Neural progenitor cell (in vitro differentiated cells): ENCODE measurements around the gene UFL1. TPM values are rescaled to one million over a fixed set of nuclear protein-coding genes. Genes with fewer than 3 reads are reported as not detected.

Experiments used
- DNase-seq: peaks from one replicate; pipeline ENCODE4 v3.0.0-alpha.2; 2016; ENCODE audit warnings: low spot score
- H2AFZ ChIP-seq: fragments of 200-600 bp; sonication (generic); replicated peaks from 2 replicates; pipeline ENCODE4 v1.6.1; 2016; ENCODE audit warnings: antibody characterized with exemption
- H3F3A ChIP-seq: fragments of 200-600 bp; sonication (generic); 2 replicates; pipeline ENCODE4 v1.6.1; 2016; ENCODE audit warnings: antibody characterized with exemption, low read depth
- H3K27ac ChIP-seq: fragments of 200-600 bp; sonication (generic); 2 replicates; pipeline ENCODE4 v1.5.1; 2016; ENCODE audit warnings: mild to moderate bottlenecking
- H3K27me3 ChIP-seq: fragments of 200-600 bp; sonication (generic); 2 replicates; pipeline ENCODE4 v1.6.1; 2016; ENCODE audit warnings: mild to moderate bottlenecking, moderate library complexity
- H3K36me3 ChIP-seq: fragments of 200-600 bp; sonication (generic); 2 replicates; pipeline ENCODE4 v1.5.1; 2016
- H3K4me1 ChIP-seq: fragments of 200-600 bp; sonication (generic); 2 replicates; pipeline ENCODE4 v1.6.1; 2016; ENCODE audit warnings: mixed run types
- H3K4me2 ChIP-seq: fragments of 200-600 bp; sonication (generic); 2 replicates; pipeline ENCODE4 v1.6.1; 2016
- H3K4me3 ChIP-seq: fragments of 200-600 bp; sonication (generic); 2 replicates; pipeline ENCODE4 v1.5.1; 2016
- H3K79me2 ChIP-seq: fragments of 200-600 bp; sonication (generic); 2 replicates; pipeline ENCODE4 v1.6.1; 2016; ENCODE audit warnings: low read depth
- H3K9ac ChIP-seq: fragments of 200-600 bp; sonication (generic); 2 replicates; pipeline ENCODE4 v1.6.1; 2016
- H3K9me3 ChIP-seq: fragments of 200-600 bp; sonication (generic); 2 replicates; pipeline ENCODE4 v1.5.1; 2016; ENCODE audit warnings: low read depth
- H4K20me1 ChIP-seq: fragments of 200-600 bp; sonication (generic); 2 replicates; pipeline ENCODE4 v1.6.1; 2016; ENCODE audit warnings: low read depth
- H3K27ac Mint-ChIP-seq: 3 replicates; pipeline ENCODE4 v1.8.0; 2021; ENCODE audit warnings: mixed read lengths
- H3K27me3 Mint-ChIP-seq: 2 replicates; pipeline ENCODE4 v1.8.0; 2022; ENCODE audit warnings: low read depth, mild to moderate bottlenecking, inconsistent platforms, moderate library complexity, mixed read lengths; ENCODE audit not compliant: insufficient read depth
- H3K36me3 Mint-ChIP-seq: 3 replicates; pipeline ENCODE4 v1.8.0; 2021; ENCODE audit warnings: mixed read lengths
- H3K4me1 Mint-ChIP-seq: 3 replicates; pipeline ENCODE4 v1.8.0; 2021; ENCODE audit warnings: mixed read lengths
- H3K4me3 Mint-ChIP-seq: 3 replicates; pipeline ENCODE4 v1.8.0; 2021; ENCODE audit warnings: mild to moderate bottlenecking, moderate library complexity, mixed read lengths
- H3K9me3 Mint-ChIP-seq: 3 replicates; pipeline ENCODE4 v1.8.0; 2020; ENCODE audit warnings: mixed read lengths
- EZH2 ChIP-seq: fragments of 200-600 bp; sonication (generic); IDR thresholded peaks from 2 replicates; pipeline ENCODE4 v1.6.1; 2017; ENCODE audit warnings: antibody characterized with exemption, mild to moderate bottlenecking, moderate library complexity
- EZH2phosphoT487 ChIP-seq: fragments of 200-600 bp; sonication (generic); IDR thresholded peaks from 2 replicates; pipeline ENCODE4 v1.6.1; 2017; ENCODE audit warnings: antibody characterized with exemption
- total RNA-seq: library from RNA; depleted of rRNA; stranded (reverse); fragments of >200 nt; gene quantifications from 2 replicates; pipeline ENCODE4 v1.2.3, GENCODE V29; 2015; ENCODE audit warnings: low replicate concordance
- TF ChIP-seq, protein P1 (sequence below): fragments of 200-600 bp; sonication (generic); IDR thresholded peaks from 2 replicates; pipeline ENCODE4 v1.5.1; 2017; ENCODE audit warnings: antibody characterized with exemption, mild to moderate bottlenecking

The UFL1 gene
- total RNA-seq, 1 donor from 2014 or later: 38.2 TPM

DNA sequence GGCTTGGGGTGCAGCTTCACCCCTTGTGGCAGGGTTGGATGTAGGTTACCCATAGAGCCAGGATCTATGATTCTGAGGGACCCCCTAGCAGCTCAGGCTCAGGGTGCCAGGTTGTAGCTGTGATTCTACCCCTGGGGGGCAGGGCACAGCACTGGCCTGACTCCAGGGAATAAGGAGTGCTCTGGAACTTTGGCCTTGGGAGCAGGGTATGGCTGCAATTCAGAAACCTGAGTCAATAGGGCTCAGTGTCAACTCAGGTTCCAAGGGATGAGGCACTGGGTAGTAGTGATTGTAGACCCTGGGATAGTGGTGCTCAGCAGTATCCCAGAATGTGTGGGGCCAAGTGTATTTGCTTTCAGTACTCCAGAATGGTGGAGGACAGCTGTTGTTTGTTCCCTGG lies 49.9 kb downstream of the UFL1 start:
- Histone ChIP-seq H3F3A (no peaks in the 10 kb centered on the region), H3K36me3 (peaks cover 4% of the 10 kb centered on the region), H3K4me3 (no peak overlapping the region), H3K4me2 (no peak overlapping the region), H2AFZ (no peak overlapping the region), H3K9me3 (peaks cover 7% of the 10 kb centered on the region), H3K4me1 (no peaks in the 10 kb centered on the region), H3K27ac (no peak overlapping the region), H3K9ac (no peak overlapping the region), H3K79me2 (no peaks in the 10 kb centered on the region), H3K27me3 (no peaks in the 10 kb centered on the region), H4K20me1 (no peaks in the 10 kb centered on the region)
- H3K4me3 Mint-ChIP-seq: no peak overlapping the region
- TF ChIP-seq, protein P1, sequence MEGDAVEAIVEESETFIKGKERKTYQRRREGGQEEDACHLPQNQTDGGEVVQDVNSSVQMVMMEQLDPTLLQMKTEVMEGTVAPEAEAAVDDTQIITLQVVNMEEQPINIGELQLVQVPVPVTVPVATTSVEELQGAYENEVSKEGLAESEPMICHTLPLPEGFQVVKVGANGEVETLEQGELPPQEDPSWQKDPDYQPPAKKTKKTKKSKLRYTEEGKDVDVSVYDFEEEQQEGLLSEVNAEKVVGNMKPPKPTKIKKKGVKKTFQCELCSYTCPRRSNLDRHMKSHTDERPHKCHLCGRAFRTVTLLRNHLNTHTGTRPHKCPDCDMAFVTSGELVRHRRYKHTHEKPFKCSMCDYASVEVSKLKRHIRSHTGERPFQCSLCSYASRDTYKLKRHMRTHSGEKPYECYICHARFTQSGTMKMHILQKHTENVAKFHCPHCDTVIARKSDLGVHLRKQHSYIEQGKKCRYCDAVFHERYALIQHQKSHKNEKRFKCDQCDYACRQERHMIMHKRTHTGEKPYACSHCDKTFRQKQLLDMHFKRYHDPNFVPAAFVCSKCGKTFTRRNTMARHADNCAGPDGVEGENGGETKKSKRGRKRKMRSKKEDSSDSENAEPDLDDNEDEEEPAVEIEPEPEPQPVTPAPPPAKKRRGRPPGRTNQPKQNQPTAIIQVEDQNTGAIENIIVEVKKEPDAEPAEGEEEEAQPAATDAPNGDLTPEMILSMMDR: no peak
- no peak for TF ChIP-seq EZH2
- TF ChIP-seq EZH2phosphoT487: no peak
- no peaks in the 10 kb centered on the region for H3K4me1 Mint-ChIP-seq
- H3K36me3 Mint-ChIP-seq: no peaks in the 10 kb centered on the region
- peaks cover 2% of the 10 kb centered on the region for H3K27me3 Mint-ChIP-seq
- peaks cover 14% of the 10 kb centered on the region for H3K9me3 Mint-ChIP-seq
- DNase-seq: no peak
- no peak overlapping the region for H3K27ac Mint-ChIP-seq

DNA sequence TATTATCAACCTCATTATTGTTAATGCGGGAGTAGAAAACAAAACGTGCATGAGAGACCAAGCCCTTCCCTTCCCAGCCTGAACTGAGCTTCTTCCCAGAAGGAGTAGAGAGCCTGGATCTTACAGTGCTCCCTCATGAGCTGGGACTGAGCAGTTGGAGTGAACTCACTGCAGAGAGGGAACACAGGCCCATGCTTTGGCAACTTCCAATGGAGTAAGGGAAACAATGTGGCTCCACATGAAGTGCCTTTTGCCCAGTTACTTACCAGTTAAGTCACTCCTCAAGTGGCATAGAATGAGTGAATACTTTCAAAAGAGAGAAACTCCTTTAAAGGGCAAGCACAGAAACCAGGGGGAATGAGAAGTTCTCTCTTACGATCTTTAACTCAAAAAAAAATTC lies 53.8 kb downstream of the UFL1 start:
- no peaks in the 10 kb centered on the region for H3K4me1 Mint-ChIP-seq
- no peak overlapping the region for H3K27ac Mint-ChIP-seq
- no peaks in the 10 kb centered on the region for H3K79me2 ChIP-seq
- DNase-seq: peak; percentile 6
- H2AFZ ChIP-seq: peak overlapping the region; percentile 68
- H3K9ac ChIP-seq: no peak overlapping the region
- no peaks in the 10 kb centered on the region for H3K36me3 Mint-ChIP-seq
- H3F3A ChIP-seq: no peaks in the 10 kb centered on the region
- H3K27me3 Mint-ChIP-seq: peaks cover 2% of the 10 kb centered on the region
- H3K9me3 Mint-ChIP-seq: peaks cover 5% of the 10 kb centered on the region
- peaks cover 7% of the 10 kb centered on the region for H3K9me3 ChIP-seq
- H4K20me1 ChIP-seq: no peaks in the 10 kb centered on the region
- H3K27ac ChIP-seq: no peak overlapping the region
- H3K27me3 ChIP-seq: no peaks in the 10 kb centered on the region
- no peak overlapping the region for H3K4me3 Mint-ChIP-seq
- no peaks in the 10 kb centered on the region for H3K4me1 ChIP-seq
- H3K4me3 ChIP-seq: no peak overlapping the region
- no peak overlapping the region for H3K4me2 ChIP-seq
- no peaks in the 10 kb centered on the region for H3K36me3 ChIP-seq
- TF ChIP-seq EZH2: no peak
- TF ChIP-seq EZH2phosphoT487: no peak
- TF ChIP-seq, protein P1: no peak

DNA sequence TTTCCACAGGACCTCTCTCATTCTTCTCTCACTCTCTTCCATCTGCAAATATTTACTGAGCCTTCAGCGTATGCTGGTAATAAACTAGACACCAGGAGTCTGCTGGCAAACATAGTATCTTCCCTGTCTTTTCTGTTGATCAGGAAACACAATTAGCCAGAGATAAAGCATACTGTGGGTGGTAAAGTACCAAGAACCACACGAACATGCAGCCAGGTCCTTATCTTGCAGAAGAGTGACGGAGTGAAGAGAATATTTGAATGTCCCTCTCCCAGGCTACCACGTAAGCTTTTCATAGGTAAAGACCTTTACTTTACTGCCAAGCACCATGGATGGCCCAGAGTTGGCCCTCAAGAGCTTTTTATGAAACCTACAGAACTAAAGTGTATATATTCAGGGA lies 54.6 kb downstream of the UFL1 start:
- Mint-ChIP-seq H3K36me3 (no peaks in the 10 kb centered on the region), H3K9me3 (no peaks in the 10 kb centered on the region), H3K27ac (no peak overlapping the region), H3K4me3 (no peak overlapping the region), H3K4me1 (no peaks in the 10 kb centered on the region), H3K27me3 (no peaks in the 10 kb centered on the region)
- Histone ChIP-seq H3K4me3 (no peak overlapping the region), H3K9me3 (no peaks in the 10 kb centered on the region), H3K36me3 (no peaks in the 10 kb centered on the region), H3K9ac (no peak overlapping the region), H2AFZ (peak overlapping the region; percentile 50), H4K20me1 (no peaks in the 10 kb centered on the region), H3K79me2 (no peaks in the 10 kb centered on the region), H3K4me1 (no peaks in the 10 kb centered on the region), H3F3A (no peaks in the 10 kb centered on the region), H3K4me2 (no peak overlapping the region), H3K27ac (no peak overlapping the region), H3K27me3 (no peaks in the 10 kb centered on the region)
- TF ChIP-seq EZH2phosphoT487: no peak
- TF ChIP-seq EZH2: no peak
- TF ChIP-seq, protein P1: no peak
- DNase-seq: no peak

DNA sequence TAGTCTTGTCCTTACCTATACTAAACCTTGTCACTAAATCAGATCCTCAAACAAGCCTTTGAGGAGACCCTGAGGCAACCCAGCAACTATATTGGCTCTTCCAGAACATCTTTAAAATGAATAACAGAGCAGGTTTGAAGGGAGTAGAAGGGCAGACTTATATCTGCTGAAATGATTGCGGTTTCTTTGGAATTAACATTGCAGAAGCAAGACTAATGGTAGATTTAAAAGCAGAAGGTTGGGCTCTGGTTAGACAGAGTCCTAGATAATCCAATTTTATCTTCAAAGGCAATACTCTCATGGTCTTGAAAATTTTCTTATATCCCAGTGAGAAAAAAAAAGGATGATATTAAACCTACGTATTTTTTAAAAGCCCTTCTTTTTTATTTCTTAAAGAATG lies 60.4 kb downstream of the UFL1 start:
- no peaks in the 10 kb centered on the region for H3K9me3 Mint-ChIP-seq
- no peaks in the 10 kb centered on the region for H3K36me3 ChIP-seq
- no peaks in the 10 kb centered on the region for H3K36me3 Mint-ChIP-seq
- H3K4me1 ChIP-seq: no peaks in the 10 kb centered on the region
- no peaks in the 10 kb centered on the region for H3K4me1 Mint-ChIP-seq
- H3F3A ChIP-seq: no peaks in the 10 kb centered on the region
- H2AFZ ChIP-seq: no peak overlapping the region
- no peaks in the 10 kb centered on the region for H3K79me2 ChIP-seq
- no peak for DNase-seq
- no peak overlapping the region for H3K4me3 Mint-ChIP-seq
- TF ChIP-seq, protein P1: no peak
- no peak for TF ChIP-seq EZH2phosphoT487
- no peak for TF ChIP-seq EZH2
- no peaks in the 10 kb centered on the region for H3K27me3 ChIP-seq
- no peak overlapping the region for H3K27ac Mint-ChIP-seq
- H3K4me2 ChIP-seq: no peak overlapping the region
- H3K27ac ChIP-seq: no peak overlapping the region
- no peaks in the 10 kb centered on the region for H3K9me3 ChIP-seq
- no peaks in the 10 kb centered on the region for H3K27me3 Mint-ChIP-seq
- no peak overlapping the region for H3K4me3 ChIP-seq
- H3K9ac ChIP-seq: no peak overlapping the region
- H4K20me1 ChIP-seq: no peaks in the 10 kb centered on the region
